ENCODE measurements around the gene ERLEC1.
"Not testable (repeated sequence)": the region's sequence is repeated elsewhere in the genome, so short reads cannot be mapped to it uniquely, and the experiment has no call there.

Gene ERLEC1

GRCh38 chr2:53782676-53783075 is 4.2 kb upstream of the ERLEC1 start:
- no peak for DNase-seq

DNA sequence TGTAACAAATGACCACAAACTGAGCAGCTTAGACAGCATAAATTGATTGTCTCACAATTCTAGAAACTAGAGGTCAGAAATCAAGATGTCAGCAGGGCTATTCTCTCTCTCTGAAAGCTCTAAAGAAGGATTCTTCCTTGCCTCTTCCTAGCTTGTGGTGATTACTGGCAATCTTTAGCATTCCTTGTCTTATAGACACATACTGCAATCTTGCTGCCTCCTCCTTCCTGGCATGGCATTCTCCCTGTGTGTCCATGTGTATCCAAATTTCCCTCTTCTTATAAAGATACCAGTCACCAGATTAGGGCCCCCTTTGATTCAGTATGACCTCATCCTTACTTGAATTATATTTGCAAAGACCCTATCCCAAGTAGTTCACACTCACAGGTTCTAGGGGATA is 2.4 kb upstream of the ERLEC1 start:
- DNase-seq: no peak

DNA sequence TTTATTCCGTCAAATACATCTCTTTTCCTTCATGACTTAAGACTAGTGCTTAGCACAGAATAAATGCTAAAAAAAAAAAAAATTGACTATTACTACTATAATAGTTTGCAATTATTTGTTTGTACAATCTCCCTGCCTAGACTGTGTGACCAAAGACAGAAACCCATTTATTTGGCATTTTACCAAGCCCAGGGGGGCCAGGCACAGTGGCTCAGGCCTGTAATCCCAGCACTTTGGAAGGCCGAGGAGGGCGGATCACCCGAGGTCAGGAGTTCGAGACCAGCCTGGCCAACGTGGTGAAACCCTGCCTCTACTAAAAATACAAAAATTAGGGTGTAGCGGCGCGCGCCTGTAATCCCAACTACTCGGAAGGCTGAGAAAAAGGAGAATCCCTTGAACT is 1.5 kb upstream of the ERLEC1 start:
- no peak for DNase-seq

- no peak for DNase-seq
Measured at GRCh38 chr2:53786352-53786704, 516 bp upstream of the ERLEC1 start.

DNA sequence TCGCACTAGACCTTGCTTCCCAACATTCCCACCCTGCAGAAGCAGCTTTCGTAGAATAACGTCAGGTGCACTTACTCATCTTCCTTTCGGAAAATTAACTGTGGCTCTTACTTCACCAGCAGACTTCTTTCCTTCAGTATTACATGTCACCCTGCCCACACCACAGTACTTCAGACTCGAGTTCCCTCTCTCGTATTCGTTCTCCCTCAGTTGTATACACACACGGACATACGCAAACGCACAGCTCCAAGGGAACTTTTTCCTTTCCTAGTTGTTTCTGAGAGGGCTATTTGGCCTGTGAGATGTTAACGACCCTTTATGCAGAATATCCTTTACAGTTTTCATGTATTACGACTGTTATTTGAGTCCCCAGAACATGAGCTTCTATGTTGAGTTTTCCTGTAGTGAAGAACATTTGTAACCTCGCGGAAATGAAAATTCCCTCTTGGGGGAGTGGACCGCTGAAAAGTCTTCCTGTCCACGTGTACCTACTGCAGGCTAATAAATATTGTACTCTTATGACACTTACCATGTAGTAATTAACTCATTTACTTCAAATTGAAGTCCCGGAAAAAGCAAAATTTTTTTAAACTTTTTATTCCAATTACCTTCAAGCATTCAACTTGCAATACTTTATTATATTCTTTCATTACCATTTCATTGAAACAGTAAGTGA is 908 bp downstream of the ERLEC1 start:
- DNase-seq: peak in 1 of 2 experiments; percentile 22

DNA sequence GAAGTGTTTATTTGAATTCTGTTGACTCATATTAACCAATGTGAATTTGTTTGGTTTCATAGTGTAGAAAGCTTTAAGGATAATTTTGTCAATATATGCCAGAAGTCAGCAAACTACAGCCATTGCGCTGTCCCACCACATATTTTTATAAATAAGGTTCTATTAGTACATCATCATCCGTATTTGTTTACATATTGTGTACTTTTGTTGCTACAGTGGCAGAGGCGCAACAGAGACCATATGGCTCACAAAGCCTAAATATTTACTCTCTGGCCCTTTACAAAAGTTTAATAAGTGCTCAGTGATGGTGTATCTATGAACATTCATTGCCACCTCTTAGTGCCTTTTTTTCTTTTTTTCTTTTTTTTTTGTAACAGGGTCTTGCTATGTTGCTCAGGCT is 6.4 kb downstream of the ERLEC1 start:
- no peak for DNase-seq

DNA sequence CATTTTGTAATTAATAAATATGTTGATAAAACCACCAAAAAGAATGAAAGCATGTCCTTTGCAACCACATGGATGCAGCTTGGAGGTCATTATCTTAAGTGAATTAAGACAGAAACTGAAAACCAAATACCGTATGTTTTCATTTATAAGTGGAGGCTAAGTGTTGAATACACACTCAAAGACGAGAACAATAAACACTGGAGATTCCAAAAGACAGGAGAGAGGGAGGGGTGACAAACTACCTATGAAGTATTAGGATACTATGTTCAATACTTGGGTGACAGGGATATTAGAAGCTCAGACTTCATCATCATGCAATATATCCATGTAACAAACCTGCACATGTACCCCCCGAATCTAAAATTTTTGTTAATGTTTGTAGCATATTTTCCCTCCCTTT is 7.0 kb downstream of the ERLEC1 start:
- DNase-seq: no peak

GRCh38 chr2:53801547-53801946 is 14.7 kb downstream of the ERLEC1 start:
- DNase-seq: no peak

GRCh38 chr2:53802617-53803151 is 15.8 kb downstream of the ERLEC1 start:
- no peak for DNase-seq

GRCh38 chr2:53811601-53812000 is 24.8 kb downstream of the ERLEC1 start:
- no peak for DNase-seq

- no peak for DNase-seq
Measured at GRCh38 chr2:53813151-53813550, 26.3 kb downstream of the ERLEC1 start.

DNA sequence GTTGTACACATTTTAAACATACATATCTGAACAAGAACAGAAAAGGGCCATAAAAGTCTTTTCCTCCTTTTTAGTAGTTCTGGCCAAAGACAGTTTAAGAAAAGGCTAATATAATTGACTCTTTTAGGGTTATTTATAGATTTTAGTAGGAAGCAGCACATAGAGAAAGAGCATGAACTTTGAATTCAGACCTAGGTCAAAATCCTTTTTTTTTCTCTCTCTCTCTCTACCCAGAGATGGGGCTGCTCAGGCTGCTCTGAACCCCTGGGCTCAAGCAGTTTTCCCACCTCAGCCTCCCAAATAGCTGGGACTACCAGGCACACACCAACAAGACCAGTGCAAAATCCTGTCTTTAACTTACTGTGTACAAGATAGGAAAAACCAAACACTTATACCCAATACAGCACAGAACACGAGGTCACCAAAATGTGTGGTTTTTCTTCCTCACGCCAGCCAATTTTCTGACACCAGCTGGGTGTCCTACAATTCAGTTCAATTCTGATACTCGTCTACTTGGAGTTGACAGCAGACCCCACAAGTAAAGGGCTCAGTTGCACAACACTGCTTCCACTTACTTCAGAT is 32.1 kb downstream of the ERLEC1 start:
- DNase-seq: no peak

GRCh38 chr2:53819634-53820033 is 32.8 kb downstream of the ERLEC1 start:
- no peak for DNase-seq

- no peak for DNase-seq
Measured at GRCh38 chr2:53820048-53820447, 33.2 kb downstream of the ERLEC1 start.

DNA sequence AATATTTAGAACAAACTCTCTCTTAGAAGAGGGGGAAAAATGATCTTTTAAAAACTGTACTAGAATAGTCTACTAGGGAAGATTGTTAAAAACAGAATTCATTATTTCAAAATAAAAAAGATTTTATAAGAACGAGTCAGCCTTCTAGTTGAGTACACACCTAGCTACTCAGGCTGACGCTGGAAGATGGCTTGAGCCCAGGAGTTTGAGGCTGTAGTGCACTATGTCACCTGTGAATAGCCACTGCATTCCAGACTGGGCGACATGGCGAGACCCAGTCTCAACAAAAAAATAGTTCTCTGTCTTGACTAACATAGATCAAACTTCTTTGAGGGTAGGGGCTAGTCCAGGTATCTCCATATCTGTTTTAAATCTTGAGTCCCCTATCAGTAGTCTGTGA is 33.9 kb downstream of the ERLEC1 start:
- DNase-seq: no peak

DNA sequence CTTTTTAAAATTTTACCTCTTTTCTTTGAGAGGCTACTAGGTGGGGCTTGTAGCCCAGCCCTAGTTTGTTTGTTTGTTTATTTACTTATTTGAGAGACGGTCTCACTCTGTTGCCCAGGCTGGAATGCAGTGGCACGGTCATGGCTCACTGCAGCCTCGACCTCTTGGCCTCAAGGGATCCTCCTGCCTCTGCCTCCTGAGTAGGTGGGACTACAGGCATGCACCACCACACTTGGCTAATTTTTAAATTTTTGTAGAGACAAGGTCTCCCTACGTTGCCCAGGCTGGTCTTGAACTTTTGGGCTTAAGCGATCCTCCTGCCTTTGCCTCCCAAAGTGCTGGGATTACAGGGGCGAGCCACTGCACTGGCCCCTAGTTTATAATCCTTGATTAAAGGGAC is 35.0 kb downstream of the ERLEC1 start:
- no peak for DNase-seq

DNA sequence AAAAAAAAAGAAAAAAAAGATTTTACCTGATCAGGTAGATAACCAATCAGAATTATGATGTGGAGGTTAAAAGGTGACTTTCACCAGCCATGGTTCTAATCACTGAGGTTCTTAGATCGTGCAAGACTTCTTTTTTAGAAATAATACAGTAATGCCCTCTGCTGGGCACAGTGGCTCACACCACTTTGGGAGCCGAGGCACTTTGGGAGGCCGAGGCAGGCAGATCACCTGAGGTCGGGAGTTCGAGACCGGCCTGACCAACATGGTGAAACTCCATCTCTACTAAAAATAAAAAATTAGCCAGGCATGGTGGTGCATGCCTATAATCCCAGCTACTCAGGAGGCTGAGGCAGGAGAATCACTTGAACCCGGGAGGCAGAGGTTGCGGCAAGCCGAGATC is 36.8 kb downstream of the ERLEC1 start:
- DNase-seq: not testable (repeated sequence)

DNA sequence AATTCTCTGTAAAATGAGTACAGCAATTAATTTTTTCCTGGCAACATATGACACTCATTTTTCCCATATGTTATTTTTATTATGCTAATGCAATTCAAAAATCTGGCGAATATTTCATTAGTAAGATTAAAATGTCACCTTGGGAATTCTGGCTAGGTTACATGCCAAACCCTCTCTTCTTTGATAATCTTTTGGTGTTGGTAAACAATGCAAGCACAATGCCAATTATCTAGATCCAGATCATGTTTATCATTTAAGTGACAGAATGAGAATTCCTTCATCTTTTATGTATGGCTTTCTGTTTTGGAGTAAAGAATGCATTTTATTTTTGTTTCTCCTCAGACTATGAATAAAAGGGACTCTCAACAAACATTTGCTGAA is 39.2 kb downstream of the ERLEC1 start:
- DNase-seq: no peak

GRCh38 chr2:53826587-53827397 is 39.9 kb downstream of the ERLEC1 start:
- DNase-seq: no peak

DNA sequence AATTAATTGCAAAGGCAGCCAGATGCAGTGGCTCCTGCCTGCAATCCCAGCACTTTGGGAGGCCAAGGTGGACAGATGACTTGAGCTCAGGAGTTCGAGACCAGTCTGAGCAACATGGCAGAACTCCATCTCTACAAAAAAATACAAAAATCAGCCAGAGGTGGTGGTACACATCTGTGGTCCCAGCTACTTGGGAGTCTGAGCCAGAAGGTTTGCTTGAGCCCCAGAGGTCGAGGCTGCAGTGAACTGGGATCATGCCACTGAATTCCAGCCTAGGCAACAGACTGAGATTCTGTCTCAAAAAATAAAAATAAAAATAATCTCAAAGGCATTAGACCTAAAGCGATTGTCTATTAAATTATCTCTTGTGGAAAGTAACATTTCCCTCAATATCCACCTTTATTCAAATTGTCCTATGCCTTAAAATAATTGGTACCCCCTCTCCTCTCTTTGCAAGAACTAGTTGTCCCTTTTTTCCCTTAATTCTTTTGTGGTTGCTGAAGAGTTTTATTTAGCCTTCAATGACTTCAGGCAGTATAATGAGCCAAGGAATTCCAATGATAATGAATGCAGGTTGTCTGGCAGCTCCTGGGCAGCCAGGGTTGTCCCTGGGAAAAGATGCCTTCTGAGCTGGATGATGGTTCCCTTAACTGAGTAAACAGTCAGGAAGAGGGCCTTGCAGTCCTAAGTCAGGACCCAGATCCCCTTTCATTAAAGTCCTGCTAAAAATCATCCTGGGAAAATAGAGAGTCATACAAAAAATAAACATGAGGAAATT is 40.7 kb downstream of the ERLEC1 start:
- DNase-seq: no peak

- no peak for DNase-seq
Measured at GRCh38 chr2:53828331-53828730, 41.5 kb downstream of the ERLEC1 start.

DNA sequence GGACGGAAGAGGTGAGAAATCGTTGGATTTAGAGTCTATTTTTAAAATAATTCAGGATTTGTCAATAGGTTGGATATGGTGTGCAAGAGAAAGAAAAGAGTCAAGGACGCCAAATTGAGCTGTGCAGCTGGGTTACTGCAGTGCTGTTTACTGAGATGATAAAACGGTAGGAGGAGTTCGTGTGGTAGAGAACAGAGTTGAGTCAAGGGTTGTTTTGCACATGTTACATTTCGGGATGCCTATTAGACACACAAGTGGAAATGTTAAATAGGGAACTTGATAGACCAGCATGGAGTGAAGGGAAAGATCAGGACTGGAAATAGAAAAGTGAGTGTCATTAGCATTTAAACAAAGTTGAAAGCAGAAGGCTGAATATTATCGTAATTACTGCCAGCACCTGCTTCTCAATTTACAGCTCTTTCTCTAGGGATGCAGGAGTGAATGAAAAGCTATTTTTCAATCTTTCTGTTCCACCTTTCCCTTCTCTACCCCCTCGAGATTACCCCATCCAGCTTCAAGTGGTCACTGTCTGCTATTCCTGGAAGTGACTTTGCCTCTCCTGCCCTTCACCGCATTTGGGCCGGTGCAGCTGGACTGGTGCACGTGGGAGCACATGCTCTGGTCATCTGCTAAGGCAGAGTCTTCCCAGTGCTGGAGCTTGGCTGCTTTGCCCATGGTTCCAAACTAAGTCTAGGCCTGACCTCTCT is 42.6 kb downstream of the ERLEC1 start:
- DNase-seq: no peak

GRCh38 chr2:53829980-53830290 is 43.1 kb downstream of the ERLEC1 start:
- DNase-seq: not testable (repeated sequence)
